HepG2 (cell line): Measurements from ENCODE around the gene CPT1B.

Source experiments
- ADNP ChIP-seq: sonication (generic); formaldehyde crosslinking; IDR thresholded peaks from 2 replicates; pipeline ENCODE4 v1.4.0; 2020; ENCODE audit warnings: missing genetic modification reagents
- BCLAF1 ChIP-seq: fragments of 450-650 bp; IDR thresholded peaks from 2 replicates; pipeline ENCODE4 v1.6.1; 2017; ENCODE audit warnings: mild to moderate bottlenecking
- CHD4 ChIP-seq: fragments of 200-600 bp; sonication (generic); IDR thresholded peaks from 2 replicates; pipeline ENCODE4 v1.7.0; 2017; ENCODE audit warnings: mild to moderate bottlenecking, low read length, borderline replicate concordance
- CREB1 ChIP-seq, 2 experiments: fragments of 450-650 bp in 1 of 2; IDR thresholded peaks; 2 replicates each; pipeline ENCODE4 v1.6.1; 2016 to 2017; ENCODE audit warnings: control low read depth in 1 of 2, mild to moderate bottlenecking in 1 of 2, missing compliant biosample characterization in 1 of 2, missing genetic modification characterization in 1 of 2
- CTCF ChIP-seq: sonication (generic); formaldehyde crosslinking; IDR thresholded peaks from 2 replicates; pipeline ENCODE4 v1.5.0; 2020; ENCODE audit warnings: mild to moderate bottlenecking, missing genetic modification reagents, moderate library complexity
- MNT ChIP-seq: fragments of 450-650 bp; IDR thresholded peaks from 2 replicates; pipeline ENCODE4 v1.6.1; 2016
- NFATC3 ChIP-seq: sonication (generic); formaldehyde crosslinking; IDR thresholded peaks from 2 replicates; pipeline ENCODE4 v1.5.1; 2020; ENCODE audit warnings: mild to moderate bottlenecking, missing genetic modification reagents
- SMAD3 ChIP-seq: sonication (generic); formaldehyde crosslinking; IDR thresholded peaks from 2 replicates; pipeline ENCODE4 v1.4.0; 2020; ENCODE audit warnings: missing genetic modification reagents
- TCF7L2 ChIP-seq: IDR thresholded peaks from 2 replicates; pipeline ENCODE4 v1.6.1; 2011; ENCODE audit warnings: mild to moderate bottlenecking, low read depth, low read length, moderate library complexity
- ZBTB21 ChIP-seq: sonication (generic); formaldehyde crosslinking; IDR thresholded peaks from 2 replicates; pipeline ENCODE4 v1.4.0; 2020; ENCODE audit warnings: missing genetic modification reagents
- ZNF232 ChIP-seq: sonication (generic); formaldehyde crosslinking; IDR thresholded peaks from 2 replicates; pipeline ENCODE4 v1.4.0; 2020; ENCODE audit warnings: missing genetic modification reagents, borderline replicate concordance

- no peak for TF ChIP-seq ADNP
- TF ChIP-seq SMAD3 (CRISPR knock-in tag) = no peak
- no peak for TF ChIP-seq MNT
- TF ChIP-seq ZBTB21 (CRISPR knock-in tag) = no peak
- no peak for TF ChIP-seq NFATC3 (CRISPR knock-in tag)
- TF ChIP-seq CTCF (CRISPR knock-in tag) = no peak
- TF ChIP-seq TCF7L2 = no peak
- no peak for TF ChIP-seq CHD4
- no peak for TF ChIP-seq CREB1 (IDR thresholded peaks at IDR 0.05)
- no peak for TF ChIP-seq CREB1 (CRISPR knock-in tag; IDR thresholded peaks at IDR 0.05)
- no peak for TF ChIP-seq ZNF232 (CRISPR knock-in tag)
- no peak for TF ChIP-seq BCLAF1
Observed at GRCh38 chr22:50551160-50551752, 27.0 kb downstream of the CPT1B start.
